Measurements from ENCODE around the gene OPRD1. TPM values are rescaled to one million over a fixed set of nuclear protein-coding genes. Genes with fewer than 3 reads are reported as not detected.

Gene OPRD1
- total and polyA plus RNA-seq, 8 donors, result 0.18 to 0.42 (median 0.23) TPM; not detected in 2

DNA sequence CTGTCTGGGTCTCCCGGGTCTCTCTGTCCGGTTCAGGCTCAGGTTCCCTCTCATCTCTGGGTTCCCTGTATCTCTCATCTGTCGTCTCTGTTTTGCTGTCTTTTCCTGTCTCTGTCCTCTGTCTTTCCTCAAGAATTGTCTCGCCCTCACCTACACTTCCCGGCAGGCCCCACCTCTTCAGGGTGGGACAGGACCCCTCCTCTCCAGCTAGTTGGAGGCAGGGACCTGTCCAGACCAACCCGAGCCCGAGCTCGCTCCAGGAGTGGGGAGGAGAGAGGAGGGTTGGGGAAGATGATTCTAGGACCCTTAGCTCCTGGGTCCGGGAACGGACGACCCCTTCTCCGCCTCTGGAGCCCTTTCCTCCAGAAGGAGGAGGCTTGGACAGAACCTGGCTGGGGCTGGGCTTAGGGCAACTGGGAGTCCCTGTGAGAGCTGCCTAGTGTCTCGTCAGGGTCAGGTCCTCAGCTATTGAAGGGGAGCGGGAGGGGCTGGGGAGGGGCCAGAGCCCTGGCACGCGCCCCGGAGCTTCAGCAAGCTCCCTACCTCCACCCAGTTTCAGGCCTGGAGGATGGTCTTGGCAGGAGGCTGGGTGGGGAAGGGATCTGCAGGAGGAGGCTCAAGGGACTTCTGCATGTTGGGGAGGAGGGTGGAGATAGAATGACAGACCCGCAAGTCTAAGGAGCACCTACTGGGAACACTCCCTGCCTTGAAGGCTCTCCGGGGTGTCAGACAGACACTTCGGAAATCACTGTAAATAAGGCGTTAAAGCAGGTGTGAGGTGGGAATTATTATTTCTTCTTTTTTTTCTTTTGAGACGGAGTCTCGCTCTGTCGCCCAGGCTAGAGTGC is 76.1 kb downstream of the OPRD1 start:
- no peaks in the 10 kb centered on the region for H3K9me3 ChIP-seq
- H3K4me3 ChIP-seq, result peak overlapping the region; percentile 87 to 94
- H3K36me3 ChIP-seq, result no peaks in the 10 kb centered on the region
- ATAC-seq (peak; percentile 32), DNase-seq (peak in 3 of 4 donors; percentile 20 to 52 (median 43))
- intact Hi-C loops (cut with DNase I), result loop anchor here in 1 of 2 donors (10.0 kb wide), 1 partner anchor 317 kb away; no protein-coding TSS in a partner anchor
- peaks cover 24 to 48% of the 10 kb centered on the region in 2 donors for H3K4me1 ChIP-seq
- TF ChIP-seq, protein P1, sequence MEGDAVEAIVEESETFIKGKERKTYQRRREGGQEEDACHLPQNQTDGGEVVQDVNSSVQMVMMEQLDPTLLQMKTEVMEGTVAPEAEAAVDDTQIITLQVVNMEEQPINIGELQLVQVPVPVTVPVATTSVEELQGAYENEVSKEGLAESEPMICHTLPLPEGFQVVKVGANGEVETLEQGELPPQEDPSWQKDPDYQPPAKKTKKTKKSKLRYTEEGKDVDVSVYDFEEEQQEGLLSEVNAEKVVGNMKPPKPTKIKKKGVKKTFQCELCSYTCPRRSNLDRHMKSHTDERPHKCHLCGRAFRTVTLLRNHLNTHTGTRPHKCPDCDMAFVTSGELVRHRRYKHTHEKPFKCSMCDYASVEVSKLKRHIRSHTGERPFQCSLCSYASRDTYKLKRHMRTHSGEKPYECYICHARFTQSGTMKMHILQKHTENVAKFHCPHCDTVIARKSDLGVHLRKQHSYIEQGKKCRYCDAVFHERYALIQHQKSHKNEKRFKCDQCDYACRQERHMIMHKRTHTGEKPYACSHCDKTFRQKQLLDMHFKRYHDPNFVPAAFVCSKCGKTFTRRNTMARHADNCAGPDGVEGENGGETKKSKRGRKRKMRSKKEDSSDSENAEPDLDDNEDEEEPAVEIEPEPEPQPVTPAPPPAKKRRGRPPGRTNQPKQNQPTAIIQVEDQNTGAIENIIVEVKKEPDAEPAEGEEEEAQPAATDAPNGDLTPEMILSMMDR (IDR thresholded peaks at IDR 0.05), result no peak
- no peaks in the 10 kb centered on the region for H3K27me3 ChIP-seq
- peak overlapping the region; percentile 72 to 86 for H3K27ac ChIP-seq

GRCh38 chr1:28888915-28889314 is 76.9 kb downstream of the OPRD1 start:
- H3K4me3 ChIP-seq, result no peak overlapping the region
- no peaks in the 10 kb centered on the region for H3K36me3 ChIP-seq
- TF ChIP-seq, protein P1 (IDR thresholded peaks at IDR 0.05), result no peak
- DNase-seq, result no peak
- intact Hi-C loops (cut with DNase I), result loop anchor here in 1 of 2 donors (10.0 kb wide), 1 partner anchor 316 kb away; no protein-coding TSS in a partner anchor
- H3K27ac ChIP-seq, result no peak overlapping the region
- no peaks in the 10 kb centered on the region for H3K9me3 ChIP-seq
- no peak for ATAC-seq
- H3K27me3 ChIP-seq, result no peaks in the 10 kb centered on the region
- H3K4me1 ChIP-seq, result peaks cover 24 to 45% of the 10 kb centered on the region in 2 donors

DNA sequence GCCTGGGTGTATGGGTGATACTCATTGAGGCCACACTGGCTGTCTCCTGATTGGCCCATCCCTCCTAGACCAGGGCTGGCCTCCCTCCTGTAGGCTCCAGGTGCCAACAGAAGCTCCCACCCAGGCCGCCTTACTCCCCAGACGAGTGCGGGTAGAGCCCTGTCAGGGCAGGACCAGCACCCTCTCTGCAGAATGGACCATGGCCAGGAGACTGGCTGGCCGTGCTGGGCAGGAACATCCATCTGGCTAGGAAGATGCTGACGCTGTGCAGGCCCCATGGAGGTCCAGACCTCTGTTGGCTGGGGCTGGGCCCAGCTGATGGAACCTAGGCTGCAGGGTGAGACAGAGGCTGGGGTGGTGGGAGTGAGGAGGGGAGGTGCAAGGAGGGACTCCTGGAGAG is 77.4 kb downstream of the OPRD1 start:
- no peaks in the 10 kb centered on the region for H3K9me3 ChIP-seq
- H3K36me3 ChIP-seq, result no peaks in the 10 kb centered on the region
- DNase-seq (no peak), ATAC-seq (no peak)
- intact Hi-C loops (cut with DNase I), result loop anchor here in 1 of 2 donors (10.0 kb wide), 1 partner anchor 315 kb away; no protein-coding TSS in a partner anchor
- H3K4me3 ChIP-seq, result no peak overlapping the region
- H3K4me1 ChIP-seq, result peaks cover 20 to 43% of the 10 kb centered on the region in 2 donors
- TF ChIP-seq, protein P1 (IDR thresholded peaks at IDR 0.05), result no peak
- no peak overlapping the region for H3K27ac ChIP-seq
- no peaks in the 10 kb centered on the region for H3K27me3 ChIP-seq

DNA sequence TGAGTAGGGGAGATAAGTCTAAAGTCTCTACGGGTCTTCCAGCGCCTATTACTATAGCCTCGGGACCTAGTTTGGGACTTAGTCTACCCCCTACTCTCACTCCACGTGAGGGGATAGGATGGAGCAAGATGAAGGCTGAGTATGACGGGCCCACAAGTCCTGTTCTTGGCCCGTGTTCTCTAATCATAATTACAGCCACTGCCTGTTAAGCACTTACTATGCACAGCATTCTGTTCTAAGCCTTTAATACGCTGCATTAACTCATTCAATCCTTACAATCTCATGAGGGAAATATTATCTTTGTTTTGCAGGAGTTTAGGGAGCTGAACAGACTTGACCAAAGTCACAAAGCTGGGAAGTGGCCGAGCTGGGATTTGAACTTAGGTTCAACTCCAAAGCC is 78.5 kb downstream of the OPRD1 start:
- intact Hi-C loops (cut with DNase I), result no loop called here
- TF ChIP-seq, protein P1 (IDR thresholded peaks at IDR 0.05), result no peak

DNA sequence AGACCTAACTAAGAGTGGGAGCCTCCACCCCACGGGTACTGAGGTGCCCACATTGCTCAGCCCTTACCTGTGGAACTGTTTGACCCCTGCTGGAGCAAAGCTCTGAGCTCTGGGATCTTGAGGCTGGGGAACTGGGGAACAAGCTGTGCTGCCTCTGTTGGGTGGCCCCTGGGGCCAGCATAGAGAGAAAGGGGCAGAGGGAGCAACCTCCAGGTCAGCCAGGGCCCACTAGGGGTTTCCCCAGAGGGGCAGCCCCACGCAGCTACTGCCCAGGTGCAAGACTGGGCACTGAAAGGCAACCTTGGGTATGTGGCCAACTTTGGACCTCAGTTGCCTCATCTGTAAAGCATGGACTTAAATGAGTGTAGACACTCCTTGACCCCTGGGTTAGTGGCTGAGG is 78.9 kb downstream of the OPRD1 start:
- Histone ChIP-seq H3K36me3 (no peaks in the 10 kb centered on the region), H3K9me3 (no peaks in the 10 kb centered on the region), H3K4me3 (no peak overlapping the region), H3K27me3 (no peaks in the 10 kb centered on the region), H3K27ac (no peak overlapping the region), H3K4me1 (peaks cover 8 to 29% of the 10 kb centered on the region in 2 donors)
- TF ChIP-seq, protein P1 (IDR thresholded peaks at IDR 0.05), result no peak
- DNase-seq (no peak), ATAC-seq (no peak)
- intact Hi-C loops (cut with DNase I), result no loop called here

More for the DNA sequence above, 78.5 kb downstream of the OPRD1 start:
- no peaks in the 10 kb centered on the region for H3K27me3 ChIP-seq
- no peak overlapping the region for H3K4me3 ChIP-seq
- no peaks in the 10 kb centered on the region for H3K36me3 ChIP-seq
- peaks cover 12 to 33% of the 10 kb centered on the region in 2 donors for H3K4me1 ChIP-seq
- ATAC-seq (no peak), DNase-seq (no peak)
- H3K9me3 ChIP-seq, result no peaks in the 10 kb centered on the region
- H3K27ac ChIP-seq, result no peak overlapping the region

All from left lung (tissue), 10 donors.